Neural cell (in vitro differentiated cells): Measurements from ENCODE around the gene ZNF385C.

ENCODE experiments used
- CTCF ChIP-seq: fragments of 450-650 bp; IDR thresholded peaks from 2 replicates; pipeline ENCODE4 v1.5.1; 2014; ENCODE audit warnings: antibody characterized with exemption, mild to moderate bottlenecking, moderate library complexity; ENCODE audit not compliant: poor library complexity, severe bottlenecking
- EZH2 ChIP-seq: fragments of 200-600, 300-800 bp; shearing (Covaris generic), sonication (generic); IDR thresholded peaks from 2 replicates; pipeline ENCODE4 v1.6.1; 2014; ENCODE audit warnings: antibody characterized with exemption, low read length, borderline replicate concordance, mild to moderate bottlenecking; ENCODE audit not compliant: insufficient read depth, poor library complexity, severe bottlenecking
- POLR2AphosphoS5 ChIP-seq: IDR thresholded peaks from 2 replicates; pipeline ENCODE4 v1.6.1; 2012
- RAD21 ChIP-seq: fragments of 450-650 bp; conservative IDR thresholded peaks from 2 replicates; pipeline ENCODE4 v1.6.1; 2014; ENCODE audit warnings: antibody characterized with exemption, mild to moderate bottlenecking, moderate library complexity
- REST ChIP-seq: IDR thresholded peaks from 2 replicates; pipeline ENCODE4 v1.6.1; 2012; ENCODE audit warnings: borderline replicate concordance

- TF ChIP-seq POLR2AphosphoS5 = no peak
- TF ChIP-seq CTCF = no peak
- no peak for TF ChIP-seq RAD21
- TF ChIP-seq EZH2 = no peak
- no peak for TF ChIP-seq REST
Measured at GRCh38 chr17:41982026-41982760, 116.1 kb downstream of the ZNF385C start.
